Mesenchymal stem cell (in vitro differentiated cells and primary cell): ENCODE data around the gene UBAC2.
A peak's percentile ranks its signal among the peaks of the same experiment; 100 is the strongest.

Experiments used
- DNase-seq: peaks from one replicate; pipeline ENCODE4 v3.0.0-alpha.2; 2013
- H2AFZ ChIP-seq: one replicate; pipeline ENCODE4 v1.6.1; 2013; ENCODE audit warnings: low read depth, mild to moderate bottlenecking, control low read depth, inconsistent platforms, low read length, moderate library complexity
- H2AK5ac ChIP-seq: 2 replicates; pipeline ENCODE4 v1.6.1; 2013; ENCODE audit warnings: low read length, moderate library complexity, mild to moderate bottlenecking, inconsistent platforms; ENCODE audit not compliant: severe bottlenecking
- H2BK120ac ChIP-seq: one replicate; pipeline ENCODE4 v1.6.1; 2013; ENCODE audit warnings: low read depth, mild to moderate bottlenecking, inconsistent platforms, low read length, moderate library complexity
- H2BK12ac ChIP-seq, 2 experiments: one replicate each; pipeline ENCODE4 v1.6.1; 2013; ENCODE audit warnings: inconsistent platforms in 2 of 2, low read length in 2 of 2, mild to moderate bottlenecking in 2 of 2, moderate library complexity in 2 of 2, control low read depth in 1 of 2
- H2BK15ac ChIP-seq: one replicate; pipeline ENCODE4 v1.6.1; 2013; ENCODE audit warnings: mild to moderate bottlenecking, low read depth, inconsistent platforms; ENCODE audit not compliant: poor library complexity, severe bottlenecking
- H2BK5ac ChIP-seq: 2 replicates; pipeline ENCODE4 v1.6.1; 2013; ENCODE audit warnings: low read depth, mild to moderate bottlenecking, low read length, control low read depth, inconsistent platforms; ENCODE audit not compliant: poor library complexity, severe bottlenecking
- H3K14ac ChIP-seq, 2 experiments: one replicate each; pipeline ENCODE4 v1.6.1; 2013; ENCODE audit warnings: inconsistent platforms in 2 of 2, low read length in 2 of 2, control low read depth in 1 of 2, mild to moderate bottlenecking in 1 of 2, moderate library complexity in 1 of 2
- H3K18ac ChIP-seq, 2 experiments: one replicate each; pipeline ENCODE4 v1.6.1; 2013; ENCODE audit warnings: inconsistent platforms in 2 of 2, low read length in 2 of 2, control low read depth in 1 of 2, low read depth in 1 of 2, mild to moderate bottlenecking in 1 of 2
- H3K23ac ChIP-seq, 2 experiments: one replicate each; pipeline ENCODE4 v1.6.1; 2013; ENCODE audit warnings: inconsistent platforms in 2 of 2, low read length in 2 of 2, mild to moderate bottlenecking in 2 of 2, moderate library complexity in 2 of 2, control low read depth in 1 of 2
- H3K27ac ChIP-seq: 2 replicates; pipeline ENCODE4 v1.5.1; 2013; ENCODE audit warnings: mild to moderate bottlenecking, moderate library complexity, low read length, control low read depth, inconsistent platforms; ENCODE audit not compliant: poor library complexity, severe bottlenecking
- H3K27me3 ChIP-seq, 2 experiments: 2 replicates each; pipeline versions ENCODE4 v1.6.1 to v1.7.0; 2013; ENCODE audit warnings: low read length in 2 of 2, mild to moderate bottlenecking in 2 of 2, moderate library complexity in 2 of 2, control low read depth in 1 of 2, inconsistent platforms in 1 of 2; ENCODE audit not compliant: control insufficient read depth in 1 of 2, insufficient read depth in 1 of 2
- H3K36me3 ChIP-seq, 2 experiments: 2 replicates each; pipeline versions ENCODE4 v1.6.1 to v1.7.0; 2013; ENCODE audit warnings: low read length in 2 of 2, control low read depth in 1 of 2, inconsistent platforms in 1 of 2, low read depth in 1 of 2, mild to moderate bottlenecking in 1 of 2; ENCODE audit not compliant: insufficient read depth in 2 of 2, control insufficient read depth in 1 of 2
- H3K4ac ChIP-seq, 2 experiments: one replicate each; pipeline ENCODE4 v1.6.1; 2013; ENCODE audit warnings: inconsistent platforms in 2 of 2, low read length in 2 of 2, mild to moderate bottlenecking in 2 of 2, moderate library complexity in 2 of 2, control low read depth in 1 of 2, low read depth in 1 of 2
- H3K4me1 ChIP-seq: 2 replicates; pipeline ENCODE4 v1.6.1; 2013; ENCODE audit warnings: low read depth, low read length, control low read depth; ENCODE audit not compliant: control insufficient read depth, insufficient read depth
- H3K4me2 ChIP-seq: 2 replicates; pipeline ENCODE4 v1.6.1; 2013; ENCODE audit warnings: low read length, mild to moderate bottlenecking, inconsistent platforms; ENCODE audit not compliant: poor library complexity, severe bottlenecking
- H3K4me3 ChIP-seq, 2 experiments: 2 replicates each; pipeline versions ENCODE4 v1.5.1 to v1.7.0; 2013; ENCODE audit warnings: low read length in 2 of 2, mild to moderate bottlenecking in 2 of 2, control low read depth in 1 of 2, low read depth in 1 of 2; ENCODE audit not compliant: insufficient read depth in 1 of 2
- H3K79me1 ChIP-seq: replicated peaks from 2 replicates; pipeline ENCODE4 v1.6.1; 2013; ENCODE audit warnings: mild to moderate bottlenecking, control low read depth, low read length, inconsistent platforms; ENCODE audit not compliant: poor library complexity, severe bottlenecking
- H3K9ac ChIP-seq: 2 replicates; pipeline ENCODE4 v1.7.0; 2013; ENCODE audit warnings: mild to moderate bottlenecking, low read length, moderate library complexity
- H3K9me3 ChIP-seq: 2 replicates; pipeline ENCODE4 v1.7.0; 2013; ENCODE audit warnings: mild to moderate bottlenecking, low read length; ENCODE audit not compliant: control insufficient read depth
- H4K8ac ChIP-seq: one replicate; pipeline ENCODE4 v1.6.1; 2013; ENCODE audit warnings: inconsistent platforms, mild to moderate bottlenecking, low read length, moderate library complexity
- H4K91ac ChIP-seq: one replicate; pipeline ENCODE4 v1.6.1; 2013; ENCODE audit warnings: mild to moderate bottlenecking, low read length, inconsistent platforms
- WGBS: methylation state at CpG from one replicate; pipeline ENCODE4 v1.1.7; 2013; ENCODE audit warnings: mixed read lengths; 5-methylcytosine and 5-hydroxymethylcytosine counted together

The UBAC2 gene

GRCh38 chr13:99305566-99305965 lies 104.9 kb downstream of the UBAC2 start:
- no peak overlapping the region for H3K4ac ChIP-seq
- no peak overlapping the region for H3K23ac ChIP-seq
- no peak overlapping the region for H4K8ac ChIP-seq
- H2BK120ac ChIP-seq = no peak overlapping the region
- no peak overlapping the region for H4K91ac ChIP-seq
- no peak overlapping the region for H2AK5ac ChIP-seq
- 98% methylated on average over 8 of the region's 8 CpGs for WGBS
- peaks cover 0 to 5% of the 10 kb centered on the region in 2 experiments for H3K36me3 ChIP-seq
- H3K4me2 ChIP-seq = no peak overlapping the region
- H3K14ac ChIP-seq = no peak overlapping the region
- no peak overlapping the region for H3K9ac ChIP-seq
- H3K27me3 ChIP-seq = no peaks in the 10 kb centered on the region
- no peak overlapping the region for H3K18ac ChIP-seq
- H2BK5ac ChIP-seq = no peak overlapping the region
- no peak overlapping the region for H3K4me3 ChIP-seq
- peaks cover 19% of the 10 kb centered on the region for H3K79me1 ChIP-seq
- peaks cover 6% of the 10 kb centered on the region for H3K4me1 ChIP-seq
- H3K9me3 ChIP-seq = no peaks in the 10 kb centered on the region
- H3K27ac ChIP-seq = no peak overlapping the region
- no peak overlapping the region for H2AFZ ChIP-seq
- no peak overlapping the region for H2BK15ac ChIP-seq
- DNase-seq = no peak
- no peak overlapping the region for H2BK12ac ChIP-seq

DNA sequence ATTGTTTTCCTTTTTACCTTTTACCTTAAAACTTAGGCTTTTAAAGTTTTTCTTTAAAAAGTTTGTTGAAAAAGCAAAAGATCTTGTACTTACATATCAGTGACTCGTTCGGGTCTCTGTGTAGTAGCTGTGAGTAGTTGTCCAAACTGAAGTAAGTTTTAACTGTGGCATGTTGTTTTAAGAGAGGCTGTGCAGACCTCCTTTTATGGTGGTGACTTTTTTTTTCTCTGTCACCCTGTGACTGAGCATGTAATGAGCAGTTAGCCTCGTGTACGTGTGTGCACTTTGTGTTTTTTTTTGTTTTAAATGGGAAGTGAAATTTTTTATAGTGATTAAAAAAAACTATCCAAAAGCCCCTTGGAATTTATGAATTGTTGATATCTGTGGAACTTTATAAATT lies 106.6 kb downstream of the UBAC2 start, which contains the start of gene GPR183:
Gene GPR183, minus strand, starts transcription at position 153 of the 400 bp plus-strand sequence. CDS start 11,254 bp downstream, outside the sequence.
- Histone ChIP-seq H3K27me3 (no peaks in the 10 kb centered on the region), H3K23ac (no peak within 1 kb of the TSS), H3K9me3 (no peaks in the 10 kb centered on the region), H2BK120ac (no peak within 1 kb of the TSS), H3K14ac (no peak within 1 kb of the TSS), H3K4me3 (peak within 1 kb of the TSS in 1 of 2 experiments; percentile 27), H3K4me2 (peak within 1 kb of the TSS; percentile 14), H2BK12ac (peak within 1 kb of the TSS in 1 of 2 experiments; percentile 47), H3K36me3 (peaks cover 0 to 5% of the 10 kb centered on the region in 2 experiments), H2BK5ac (no peak within 1 kb of the TSS), H3K4me1 (peaks cover 12% of the 10 kb centered on the region), H2BK15ac (no peak within 1 kb of the TSS), H3K9ac (peak within 1 kb of the TSS; percentile 79), H2AK5ac (peak within 1 kb of the TSS; percentile 54), H3K79me1 (peaks cover 25% of the 10 kb centered on the region), H4K8ac (no peak within 1 kb of the TSS), H3K18ac (no peak within 1 kb of the TSS), H2AFZ (no peak within 1 kb of the TSS), H3K27ac (peak within 1 kb of the TSS; percentile 75), H4K91ac (no peak within 1 kb of the TSS), H3K4ac (no peak within 1 kb of the TSS)
- peak; percentile 70 for DNase-seq
- WGBS = 3% methylated on average over 2 of the region's 4 CpGs

GRCh38 chr13:99307648-99308339 lies 107.1 kb downstream of the UBAC2 start:
- Histone ChIP-seq H3K4ac (no peak overlapping the region), H4K91ac (no peak overlapping the region), H3K27me3 (no peaks in the 10 kb centered on the region), H4K8ac (no peak overlapping the region), H3K4me2 (peak overlapping the region; percentile 14), H2BK15ac (no peak overlapping the region), H2AFZ (no peak overlapping the region), H2BK12ac (peak overlapping the region in 1 of 2 experiments; percentile 47), H3K36me3 (peaks cover 0 to 5% of the 10 kb centered on the region in 2 experiments), H3K18ac (no peak overlapping the region), H3K4me3 (peak overlapping the region in 1 of 2 experiments; percentile 27), H3K9me3 (no peaks in the 10 kb centered on the region), H3K23ac (no peak overlapping the region), H3K4me1 (peaks cover 14% of the 10 kb centered on the region), H3K79me1 (peaks cover 25% of the 10 kb centered on the region), H3K9ac (peak overlapping the region; percentile 79), H3K14ac (no peak overlapping the region), H2AK5ac (peak overlapping the region; percentile 54), H2BK5ac (no peak overlapping the region), H2BK120ac (no peak overlapping the region), H3K27ac (peak overlapping the region; percentile 75)
- peak; percentile 93 for DNase-seq
- WGBS = 4% methylated on average over 6 of the region's 6 CpGs

DNA sequence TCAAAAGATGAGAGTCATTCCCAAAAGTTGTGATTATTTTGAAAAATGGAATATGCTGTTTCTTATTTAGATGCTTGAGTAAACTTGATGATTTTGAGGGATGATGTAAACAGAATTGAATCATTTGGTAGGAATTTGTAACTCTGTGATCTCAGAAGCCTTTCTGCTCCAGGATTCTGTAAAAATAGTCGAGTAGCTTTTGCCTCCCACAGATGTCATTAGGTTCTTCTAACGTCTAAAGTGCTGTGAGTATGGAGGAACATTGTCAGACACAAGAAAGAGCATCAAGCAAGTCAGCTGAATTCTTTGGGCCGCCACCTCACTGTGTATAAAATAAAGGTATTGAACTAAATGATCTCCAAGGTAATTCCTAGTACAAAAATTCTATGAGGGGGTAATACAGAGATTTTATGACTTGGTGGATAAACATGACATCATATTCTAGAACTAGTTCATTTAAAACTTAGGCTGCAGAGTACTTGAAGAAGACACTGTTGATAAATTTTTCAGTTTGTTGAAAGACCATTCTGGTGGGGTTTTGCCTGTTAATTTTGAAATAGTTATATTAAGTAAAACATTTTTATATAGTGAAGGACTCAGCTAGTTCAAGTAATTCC lies 107.9 kb downstream of the UBAC2 start:
- peak; percentile 86 for DNase-seq
- Histone ChIP-seq H3K9me3 (no peaks in the 10 kb centered on the region), H3K27me3 (no peaks in the 10 kb centered on the region), H3K4me3 (no peak overlapping the region), H2AFZ (no peak overlapping the region), H2BK12ac (no peak overlapping the region), H3K4ac (no peak overlapping the region), H4K8ac (no peak overlapping the region), H3K27ac (peak overlapping the region; percentile 75), H3K4me2 (no peak overlapping the region), H3K14ac (no peak overlapping the region), H2AK5ac (no peak overlapping the region), H4K91ac (no peak overlapping the region), H3K18ac (no peak overlapping the region), H3K36me3 (peaks cover 0 to 5% of the 10 kb centered on the region in 2 experiments), H3K79me1 (peaks cover 23% of the 10 kb centered on the region), H2BK120ac (no peak overlapping the region), H2BK5ac (no peak overlapping the region), H3K9ac (peak overlapping the region; percentile 79), H3K4me1 (peaks cover 14% of the 10 kb centered on the region), H3K23ac (no peak overlapping the region), H2BK15ac (no peak overlapping the region)
- 23% methylated on average over 3 of the region's 3 CpGs for WGBS
